WI38 (cell line): Measurements from ENCODE around the gene MARK1.
A peak's percentile ranks its signal among the peaks of the same experiment; 100 is the strongest.

Experiments used
- H3K4me3 ChIP-seq: 2 replicates; pipeline ENCODE4 v1.5.1; 2011; ENCODE audit warnings: low read depth, mild to moderate bottlenecking, control low read depth, low read length
- TF ChIP-seq, protein P1 (sequence below): IDR thresholded peaks from 2 replicates; pipeline ENCODE4 v1.5.1; 2012; ENCODE audit warnings: low read depth, mild to moderate bottlenecking, control low read depth, low read length

Gene MARK1

DNA sequence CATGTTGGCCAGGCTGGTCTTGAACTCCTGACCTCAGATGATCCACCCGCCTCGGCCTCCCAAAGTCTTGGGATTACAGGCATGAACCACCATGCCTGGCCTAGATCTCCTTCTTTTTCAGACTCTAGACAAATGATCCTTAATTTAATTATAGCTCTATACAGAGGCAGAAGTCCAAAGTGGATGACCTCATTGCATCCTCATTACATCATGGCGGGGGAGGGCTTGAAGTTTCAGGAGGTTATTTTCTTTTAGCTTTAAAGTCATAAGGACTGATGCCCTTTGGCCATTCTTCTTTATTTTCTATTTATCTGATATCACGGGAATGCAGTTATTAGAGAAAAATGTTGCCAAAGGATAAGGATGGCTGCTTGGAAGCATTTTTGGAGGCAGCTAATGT lies 14.1 kb upstream of the MARK1 start:
- H3K4me3 ChIP-seq = no peak overlapping the region
- TF ChIP-seq, protein P1, sequence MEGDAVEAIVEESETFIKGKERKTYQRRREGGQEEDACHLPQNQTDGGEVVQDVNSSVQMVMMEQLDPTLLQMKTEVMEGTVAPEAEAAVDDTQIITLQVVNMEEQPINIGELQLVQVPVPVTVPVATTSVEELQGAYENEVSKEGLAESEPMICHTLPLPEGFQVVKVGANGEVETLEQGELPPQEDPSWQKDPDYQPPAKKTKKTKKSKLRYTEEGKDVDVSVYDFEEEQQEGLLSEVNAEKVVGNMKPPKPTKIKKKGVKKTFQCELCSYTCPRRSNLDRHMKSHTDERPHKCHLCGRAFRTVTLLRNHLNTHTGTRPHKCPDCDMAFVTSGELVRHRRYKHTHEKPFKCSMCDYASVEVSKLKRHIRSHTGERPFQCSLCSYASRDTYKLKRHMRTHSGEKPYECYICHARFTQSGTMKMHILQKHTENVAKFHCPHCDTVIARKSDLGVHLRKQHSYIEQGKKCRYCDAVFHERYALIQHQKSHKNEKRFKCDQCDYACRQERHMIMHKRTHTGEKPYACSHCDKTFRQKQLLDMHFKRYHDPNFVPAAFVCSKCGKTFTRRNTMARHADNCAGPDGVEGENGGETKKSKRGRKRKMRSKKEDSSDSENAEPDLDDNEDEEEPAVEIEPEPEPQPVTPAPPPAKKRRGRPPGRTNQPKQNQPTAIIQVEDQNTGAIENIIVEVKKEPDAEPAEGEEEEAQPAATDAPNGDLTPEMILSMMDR = no peak

DNA sequence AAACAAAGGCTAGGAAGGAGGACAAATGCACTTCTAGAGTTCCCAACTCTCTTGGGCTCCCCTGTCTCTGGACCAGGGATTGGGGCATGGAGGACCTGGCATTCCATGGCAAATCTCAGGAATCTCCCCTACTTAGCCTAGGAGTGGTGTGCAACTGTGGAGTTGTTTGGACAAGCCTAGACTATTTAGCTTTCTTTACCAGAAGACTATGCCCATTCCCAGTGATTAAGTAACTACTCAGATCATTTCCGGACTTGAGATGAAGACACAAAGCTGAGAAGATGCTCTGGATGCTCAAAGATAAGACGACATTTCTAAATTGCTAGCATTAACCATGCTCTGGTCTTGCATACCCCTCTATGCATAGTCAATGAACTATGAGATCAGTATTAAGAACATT lies 13.7 kb upstream of the MARK1 start:
- TF ChIP-seq, protein P1 = no peak
- H3K4me3 ChIP-seq = no peak overlapping the region

DNA sequence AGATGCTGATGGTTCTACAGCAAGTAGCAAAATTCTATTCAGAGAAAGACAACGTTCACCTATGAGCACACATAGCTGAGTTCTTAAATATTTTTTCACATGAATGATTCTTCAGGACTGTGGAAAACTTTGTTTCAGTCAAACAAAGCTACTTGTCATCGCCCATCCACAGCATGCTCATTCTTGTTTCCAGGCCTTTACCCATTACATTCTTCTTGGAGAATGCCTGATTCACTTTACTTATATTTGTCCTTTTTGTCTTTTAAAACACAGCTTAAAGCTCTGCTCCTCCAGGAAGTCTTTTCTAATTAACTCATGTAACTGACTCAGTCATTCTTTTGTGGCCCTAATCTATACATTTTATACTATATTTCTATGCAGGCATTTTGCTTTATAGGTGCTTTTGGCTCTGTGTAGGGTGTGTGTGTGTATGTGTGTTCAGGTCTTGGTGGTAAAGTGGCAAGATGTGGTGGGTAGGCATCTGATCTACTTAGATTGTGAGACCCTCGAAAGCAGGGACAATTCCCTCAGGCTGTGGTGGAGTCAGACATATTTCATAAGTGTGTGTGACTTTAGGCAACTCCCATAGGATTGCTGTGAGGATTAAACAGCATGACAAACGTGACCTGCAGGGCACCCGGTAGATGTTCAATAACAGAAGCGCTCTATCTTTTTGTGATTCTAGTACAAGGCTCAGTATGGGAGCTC lies 11.8 kb upstream of the MARK1 start:
- TF ChIP-seq, protein P1 = no peak
- no peak overlapping the region for H3K4me3 ChIP-seq

- H3K4me3 ChIP-seq = no peak overlapping the region
- TF ChIP-seq, protein P1 = no peak
Measured at GRCh38 chr1:220516722-220517042, 11.3 kb upstream of the MARK1 start.

- TF ChIP-seq, protein P1 = no peak
- H3K4me3 ChIP-seq = no peak overlapping the region
Measured at GRCh38 chr1:220521778-220522177, 6.2 kb upstream of the MARK1 start.

DNA sequence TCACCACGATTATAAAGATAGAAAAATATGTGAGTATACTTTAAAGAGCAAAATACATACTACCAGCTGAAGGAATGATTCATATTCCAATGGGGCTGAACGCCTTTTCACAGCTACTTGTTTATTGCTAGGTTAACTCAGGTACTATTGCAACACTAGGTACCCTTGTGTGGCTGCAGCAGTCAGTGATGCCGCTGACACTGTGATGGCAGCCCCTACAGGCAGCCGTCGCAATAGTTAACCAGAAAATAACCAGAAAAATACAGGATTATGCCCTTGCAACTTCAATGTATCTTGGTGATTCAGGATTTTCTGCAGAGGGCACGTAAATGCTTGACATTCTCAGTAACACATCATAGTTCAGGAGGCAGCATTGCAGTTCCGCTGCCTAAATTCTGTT lies 1.6 kb upstream of the MARK1 start:
- no peak overlapping the region for H3K4me3 ChIP-seq
- TF ChIP-seq, protein P1 = no peak

GRCh38 chr1:220527279-220527907 lies 543 bp upstream of the MARK1 start:
- peak overlapping the region; percentile 47 for H3K4me3 ChIP-seq
- TF ChIP-seq, protein P1 = no peak
